GM10847 (cell line): ENCODE data around the gene CD226.

ENCODE experiments used
- POLR2A ChIP-seq: IDR thresholded peaks from 2 replicates; pipeline ENCODE4 v1.6.1; 2011; ENCODE audit not compliant: insufficient read length; ENCODE audit errors: extremely low read depth

CD226 gene

GRCh38 chr18:69941183-69941582 lies 6.5 kb downstream of the CD226 start:
- no peak for TF ChIP-seq POLR2A

- no peak for TF ChIP-seq POLR2A
Measured at GRCh38 chr18:69936191-69936558, 11.5 kb downstream of the CD226 start.

GRCh38 chr18:69935319-69936190 lies 12.1 kb downstream of the CD226 start:
- TF ChIP-seq POLR2A = no peak

- TF ChIP-seq POLR2A = no peak
Measured at GRCh38 chr18:69934601-69935265, 12.9 kb downstream of the CD226 start.

- TF ChIP-seq POLR2A = no peak
Measured at GRCh38 chr18:69929041-69929774, 18.5 kb downstream of the CD226 start.

GRCh38 chr18:69916412-69916811 lies 31.3 kb downstream of the CD226 start:
- no peak for TF ChIP-seq POLR2A

- TF ChIP-seq POLR2A = no peak
Measured at GRCh38 chr18:69908838-69909237, 38.8 kb downstream of the CD226 start.

- TF ChIP-seq POLR2A = no peak
Measured at GRCh38 chr18:69906765-69907164, 40.9 kb downstream of the CD226 start.

- TF ChIP-seq POLR2A = no peak
Measured at GRCh38 chr18:69900941-69901340, 46.7 kb downstream of the CD226 start.

GRCh38 chr18:69898241-69898861 lies 49.3 kb downstream of the CD226 start:
- TF ChIP-seq POLR2A = no peak

- TF ChIP-seq POLR2A = no peak
Measured at GRCh38 chr18:69897397-69898108, 50.1 kb downstream of the CD226 start.

GRCh38 chr18:69895066-69896047 lies 52.3 kb downstream of the CD226 start:
- no peak for TF ChIP-seq POLR2A

- TF ChIP-seq POLR2A = no peak
Measured at GRCh38 chr18:69894467-69894866, 53.2 kb downstream of the CD226 start.

- no peak for TF ChIP-seq POLR2A
Measured at GRCh38 chr18:69890558-69890957, 57.1 kb downstream of the CD226 start.

- no peak for TF ChIP-seq POLR2A
Measured at GRCh38 chr18:69889009-69889408, 58.7 kb downstream of the CD226 start.
